Heart right ventricle (tissue), 16 donors: Measurements from ENCODE around the gene ORM2. TPM values are rescaled to one million over a fixed set of nuclear protein-coding genes. Genes with fewer than 3 reads are reported as not detected.

Experiments
- ATAC-seq, 8 donors: fragments of 200-7000 bp; cut with Tn5 transposase; one replicate each; pipeline ENCODE4 v1.9.1; 2020; ENCODE audit warnings: mild to moderate bottlenecking in 8 of 8, moderate library complexity in 8 of 8, moderate number of reproducible peaks in 1 of 8
- DNase-seq, 2 donors: peaks; one replicate each; pipeline ENCODE4 v3.0.0-alpha.2; 2020
- H3K27ac ChIP-seq, 10 donors: fragments of 200-600 bp; sonication (generic) in 2 of 10; one replicate each; pipeline versions ENCODE4 v1.5.0 to v1.8.0; 2020 to 2022; ENCODE audit warnings: mild to moderate bottlenecking in 3 of 10
- H3K27me3 ChIP-seq, 7 donors: fragments of 200-600 bp; one replicate each; pipeline ENCODE4 v1.8.0; 2021 to 2022; ENCODE audit warnings: mild to moderate bottlenecking in 2 of 7
- H3K36me3 ChIP-seq, 9 donors: fragments of 200-600 bp; sonication (generic) in 1 of 9; one replicate each; pipeline versions ENCODE4 v1.5.0 to v1.8.0; 2020 to 2022; ENCODE audit warnings: mild to moderate bottlenecking in 2 of 9
- H3K4me1 ChIP-seq, 9 donors: fragments of 200-600 bp; sonication (generic) in 1 of 9; one replicate each; pipeline versions ENCODE4 v1.5.0 to v1.8.0; 2020 to 2022; ENCODE audit warnings: mild to moderate bottlenecking in 4 of 9
- H3K4me3 ChIP-seq, 10 donors: fragments of 200-600 bp; sonication (generic) in 2 of 10; one replicate each; pipeline versions ENCODE4 v1.5.0 to v1.8.0; 2020 to 2022; ENCODE audit warnings: mild to moderate bottlenecking in 7 of 10, moderate library complexity in 2 of 10
- H3K9me3 ChIP-seq, 11 donors: fragments of 200-600 bp in 10 of 11; sonication (generic) in 2 of 11; one replicate each; pipeline versions ENCODE4 v1.5.0 to v1.8.0; 2013 to 2022; ENCODE audit warnings: mild to moderate bottlenecking in 2 of 11, control low read depth in 1 of 11, moderate library complexity in 1 of 11
- CTCF ChIP-seq, 9 donors: fragments of 200-600 bp; sonication (generic) in 2 of 9; IDR thresholded peaks; one replicate each; pipeline versions ENCODE4 v1.5.0 to v1.8.0; 2021 to 2022; ENCODE audit warnings: antibody characterized with exemption in 9 of 9, mild to moderate bottlenecking in 5 of 9, moderate library complexity in 1 of 9
- WGBS, 2 donors: extraction: QIAGEN DNeasy Blood & Tissue Kit; methylation state at CpG; one replicate each; pipeline ENCODE4 v1.1.7; 2013; ENCODE audit warnings: inconsistent platforms in 1 of 2; 5-methylcytosine and 5-hydroxymethylcytosine counted together
- intact Hi-C, 10 donors: fragments of 100-400 bp; cut with DNase I; formaldehyde crosslinking; loops; one replicate each; pipeline versions ENCODE4 v1.11.1 to v1.14.2; 2022
- polyA plus RNA-seq, 2 donors: library from polyadenylated mRNA; stranded (reverse); fragments of 200-250 nt; gene quantifications; one replicate each; pipeline ENCODE4 v1.2.3, GENCODE V29; 2013
- total RNA-seq, 10 donors: library from RNA; stranded (reverse); fragmentation: NEBNext Ultra II Directional in 3 of 10; extraction: Animal tissue kit (Norgen Biotek cat#: 25700) in 3 of 10; gene quantifications; one replicate each; pipeline versions ENCODE4 v1.2.1 to v1.2.4, GENCODE V29; 2021 to 2023
- donor health status: Arrhythmogenic right ventricular cardiomyopathy.
- donor health status: ischemic (EF 13 %, LVEDD 7.1; RV severe dilation, severe dysfunction).
- donor health status: healthy with polysubstance abuse.
- donor health status: DM: no; HTN: yes; CAD: no.
- donor health status: DM: no; HTN: no; CAD: no.
- donor health status: ischemic (EF 25% LVEDD 6.9; RV normal size, moderate dysfunction).
- donor health status: ischemic (EF 25% LVEDD 5.7; RV mildly dilated, moderate dysfunction).
- donor health status: healthy.
- donor health status: DM: yes; HTN: yes; CAD: no.
- donor health status: Ischemic cardiomyopathy.
- donor health status: ischemic (EF 35%, LVEDD 5.7; RV mildly dilated, moderate dysfunction).
- donor health status: nonischemic (EF 11% LVEDD 7.7; RV severe dilation, severe dysfunction).
- donor health status: DM: yes; HTN: yes; CAD: no.
- donor health status: PGD.
- donor health status: ischemic (EF 29% LVEDD 5.4; RV normal size, mild dysfunction).
- donor health status: nonischemic (EF 23%, LVEDD 6.1; RV moderate dilation, normal function).

ORM2 gene
- total and polyA plus RNA-seq, 12 donors: 0.44 TPM; not detected in 11

- 92 to 93% methylated on average over 9 of the region's 9 CpGs for WGBS, 2 donors
- ATAC-seq (no peak), DNase-seq (no peak)
- no peak overlapping the region for H3K4me3 ChIP-seq
- no peak for TF ChIP-seq CTCF (IDR thresholded peaks at IDR 0.05)
- peaks cover 0 to 50% (median 4%) of the 10 kb centered on the region in 9 donors for H3K36me3 ChIP-seq
- intact Hi-C loops: no loop called here
- no peaks in the 10 kb centered on the region for H3K4me1 ChIP-seq
- no peak overlapping the region for H3K27ac ChIP-seq
- no peaks in the 10 kb centered on the region for H3K9me3 ChIP-seq
- no peaks in the 10 kb centered on the region for H3K27me3 ChIP-seq
These were observed 4.8 kb downstream of the ORM2 start for GRCh38 chr9:114334490-114334889.

- intact Hi-C loops: loop anchor here in 1 of 10 donors (5.0 kb wide), 1 partner anchor 52 kb away; the partner anchor contains the start of gene AKNA
- Histone ChIP-seq H3K27ac (no peak overlapping the region), H3K9me3 (no peaks in the 10 kb centered on the region), H3K4me1 (peaks cover 0 to 7% (median 0%) of the 10 kb centered on the region in 9 donors), H3K36me3 (peaks cover 0 to 62% (median 9%) of the 10 kb centered on the region in 9 donors), H3K27me3 (no peaks in the 10 kb centered on the region), H3K4me3 (no peak overlapping the region)
- DNase-seq (no peak), ATAC-seq (no peak)
- 83 to 87% methylated on average over 2 of the region's 2 CpGs for WGBS, 2 donors
- no peak for TF ChIP-seq CTCF (IDR thresholded peaks at IDR 0.05)
These were observed 6.1 kb downstream of the ORM2 start for GRCh38 chr9:114335745-114336144.

GRCh38 chr9:114336157-114336556, 6.5 kb downstream of the ORM2 start:
- H3K4me3 ChIP-seq: no peak overlapping the region
- no peak for ATAC-seq
- no peak for TF ChIP-seq CTCF (IDR thresholded peaks at IDR 0.05)
- H3K27ac ChIP-seq: no peak overlapping the region
- intact Hi-C loops: loop anchor here in 1 of 10 donors (5.0 kb wide), 1 partner anchor 51 kb away; the partner anchor contains the start of gene AKNA
- H3K36me3 ChIP-seq: peaks cover 0 to 67% (median 9%) of the 10 kb centered on the region in 9 donors
- peaks cover 0 to 9% (median 0%) of the 10 kb centered on the region in 9 donors for H3K4me1 ChIP-seq
- no peak for DNase-seq
- H3K9me3 ChIP-seq: no peaks in the 10 kb centered on the region
- no peaks in the 10 kb centered on the region for H3K27me3 ChIP-seq
- 78 to 84% methylated on average over 10 of the region's 10 CpGs for WGBS, 2 donors

- no peak for DNase-seq
- intact Hi-C loops: loop anchor here in 1 of 10 donors (5.0 kb wide), 1 partner anchor 50 kb away; the partner anchor contains the start of gene AKNA
- no peak overlapping the region for H3K4me3 ChIP-seq
- H3K9me3 ChIP-seq: no peaks in the 10 kb centered on the region
- no peaks in the 10 kb centered on the region for H3K27me3 ChIP-seq
- WGBS, 2 donors: 93 to 94% methylated on average over 22 to 23 of the region's 23 CpGs
- H3K4me1 ChIP-seq: peaks cover 0 to 9% (median 0%) of the 10 kb centered on the region in 9 donors
- H3K27ac ChIP-seq: no peak overlapping the region
- ATAC-seq: no peak
- TF ChIP-seq CTCF (IDR thresholded peaks at IDR 0.05): no peak
- H3K36me3 ChIP-seq: peaks cover 0 to 73% (median 9%) of the 10 kb centered on the region in 9 donors
These were observed 7.2 kb downstream of the ORM2 start for GRCh38 chr9:114336699-114337395.
